Neural progenitor cell (in vitro differentiated cells): Measurements from ENCODE around the gene PHF19.

Experiments
- EZH2phosphoT487 ChIP-seq: fragments of 200-600 bp; sonication (generic); IDR thresholded peaks from 2 replicates; pipeline ENCODE4 v1.6.1; 2017; ENCODE audit warnings: antibody characterized with exemption
- TF ChIP-seq, protein P1 (sequence below): fragments of 200-600 bp; sonication (generic); IDR thresholded peaks from 2 replicates; pipeline ENCODE4 v1.5.1; 2017; ENCODE audit warnings: antibody characterized with exemption, mild to moderate bottlenecking

DNA sequence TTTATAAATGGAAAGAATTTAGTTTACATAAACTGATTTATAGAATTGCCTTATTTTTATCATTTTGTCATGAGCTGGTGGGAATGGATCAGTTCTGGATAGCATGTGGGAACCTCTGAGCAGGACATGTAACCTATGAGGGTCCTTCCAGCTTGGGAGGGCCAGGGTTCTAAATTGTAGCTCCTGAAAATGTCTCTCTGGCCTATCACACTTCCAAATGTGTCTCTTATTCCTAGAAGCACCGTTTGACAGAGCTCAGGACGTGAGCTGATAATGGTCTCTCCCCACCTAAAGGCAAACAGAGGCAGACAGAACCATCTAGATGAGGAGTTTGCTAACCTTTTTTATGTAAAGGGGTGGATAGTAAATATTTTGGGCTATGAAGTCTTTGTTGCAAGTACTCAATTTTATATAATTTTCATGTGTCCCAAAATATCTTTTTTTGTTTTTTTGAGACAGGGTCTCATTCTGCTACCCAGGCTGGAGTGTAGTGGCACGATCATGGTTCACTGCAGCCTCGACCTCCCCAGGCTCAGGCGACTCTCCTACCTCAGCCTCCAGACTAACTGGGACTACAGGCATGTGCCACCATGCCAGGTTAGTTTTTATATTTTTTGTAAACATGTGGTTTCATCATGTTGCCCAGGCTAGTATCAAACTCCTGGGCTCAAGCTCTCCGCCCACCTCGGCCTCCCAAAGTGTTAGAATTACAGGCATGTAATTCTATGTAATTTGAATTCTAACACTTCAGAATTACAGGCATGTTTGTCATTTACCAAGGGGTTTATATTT lies 45.6 kb upstream of the PHF19 start:
- TF ChIP-seq, protein P1, sequence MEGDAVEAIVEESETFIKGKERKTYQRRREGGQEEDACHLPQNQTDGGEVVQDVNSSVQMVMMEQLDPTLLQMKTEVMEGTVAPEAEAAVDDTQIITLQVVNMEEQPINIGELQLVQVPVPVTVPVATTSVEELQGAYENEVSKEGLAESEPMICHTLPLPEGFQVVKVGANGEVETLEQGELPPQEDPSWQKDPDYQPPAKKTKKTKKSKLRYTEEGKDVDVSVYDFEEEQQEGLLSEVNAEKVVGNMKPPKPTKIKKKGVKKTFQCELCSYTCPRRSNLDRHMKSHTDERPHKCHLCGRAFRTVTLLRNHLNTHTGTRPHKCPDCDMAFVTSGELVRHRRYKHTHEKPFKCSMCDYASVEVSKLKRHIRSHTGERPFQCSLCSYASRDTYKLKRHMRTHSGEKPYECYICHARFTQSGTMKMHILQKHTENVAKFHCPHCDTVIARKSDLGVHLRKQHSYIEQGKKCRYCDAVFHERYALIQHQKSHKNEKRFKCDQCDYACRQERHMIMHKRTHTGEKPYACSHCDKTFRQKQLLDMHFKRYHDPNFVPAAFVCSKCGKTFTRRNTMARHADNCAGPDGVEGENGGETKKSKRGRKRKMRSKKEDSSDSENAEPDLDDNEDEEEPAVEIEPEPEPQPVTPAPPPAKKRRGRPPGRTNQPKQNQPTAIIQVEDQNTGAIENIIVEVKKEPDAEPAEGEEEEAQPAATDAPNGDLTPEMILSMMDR: no peak
- TF ChIP-seq EZH2phosphoT487: no peak
